CD4-positive, alpha-beta T cell treated with Interleukin-2 at 100 ng/mL for 4 hours (primary cell): ENCODE results near the gene AMPH.
"Not testable (repeated sequence)": the region's sequence is repeated elsewhere in the genome, so short reads cannot be mapped to it uniquely, and the experiment has no call there.

ENCODE experiments used
- DNase-seq: peaks from one replicate; pipeline ENCODE4 v3.0.0-alpha.2; 2020; ENCODE audit warnings: low spot score

The AMPH gene

GRCh38 chr7:38350777-38351176, 280.4 kb downstream of the AMPH start:
- not testable (repeated sequence) for DNase-seq

GRCh38 chr7:38349869-38350583, 281.1 kb downstream of the AMPH start:
- peak; percentile 76 for DNase-seq

- DNase-seq = peak; percentile 45
Observed at GRCh38 chr7:38349126-38349795, 281.9 kb downstream of the AMPH start.

GRCh38 chr7:38345299-38346172, 285.6 kb downstream of the AMPH start:
- peak; percentile 35 for DNase-seq

DNA sequence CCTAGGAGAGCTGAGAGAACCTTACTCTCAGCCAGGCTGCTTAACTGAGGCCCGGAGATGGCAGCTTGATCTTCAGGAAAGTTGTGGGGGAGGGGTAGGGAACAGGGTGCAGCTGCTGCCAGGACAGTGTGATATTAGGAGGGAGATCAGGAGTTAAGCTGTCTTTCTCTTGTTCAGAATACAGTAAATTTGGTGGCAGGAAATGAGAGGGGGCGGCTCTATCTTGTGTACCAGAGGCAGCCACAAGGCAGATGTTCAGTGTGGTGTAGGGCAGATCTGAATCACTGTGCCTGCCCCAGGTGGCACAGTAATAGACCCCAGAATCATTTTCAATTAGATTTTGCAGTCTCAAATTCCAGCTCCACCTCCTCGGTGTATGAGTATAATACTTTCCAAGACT, 286.4 kb downstream of the AMPH start:
- peak; percentile 50 for DNase-seq

DNA sequence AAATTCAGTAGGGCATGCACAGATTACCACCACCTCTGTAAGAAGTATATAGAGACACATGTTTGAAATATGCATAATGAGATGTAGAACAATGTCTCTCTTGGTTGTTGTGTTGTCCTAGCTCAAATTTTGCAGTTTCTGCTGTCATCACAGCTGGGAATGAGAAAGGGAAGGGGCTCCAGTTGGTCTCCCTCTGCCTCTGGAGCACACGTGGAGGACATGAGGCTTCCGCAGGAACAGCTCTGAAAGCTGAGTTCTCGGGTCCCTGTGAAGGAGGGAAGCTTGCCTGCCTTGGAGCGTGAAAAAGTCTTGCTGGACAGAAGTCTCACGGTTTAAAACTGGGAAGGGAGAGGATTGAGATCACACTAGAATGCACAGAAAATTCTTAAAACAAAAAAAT, 289.0 kb downstream of the AMPH start:
- not testable (repeated sequence) for DNase-seq

GRCh38 chr7:38341172-38341705, 289.9 kb downstream of the AMPH start:
- not testable (repeated sequence) for DNase-seq

GRCh38 chr7:38339953-38340819, 291.0 kb downstream of the AMPH start:
- DNase-seq = peak; percentile 41

DNA sequence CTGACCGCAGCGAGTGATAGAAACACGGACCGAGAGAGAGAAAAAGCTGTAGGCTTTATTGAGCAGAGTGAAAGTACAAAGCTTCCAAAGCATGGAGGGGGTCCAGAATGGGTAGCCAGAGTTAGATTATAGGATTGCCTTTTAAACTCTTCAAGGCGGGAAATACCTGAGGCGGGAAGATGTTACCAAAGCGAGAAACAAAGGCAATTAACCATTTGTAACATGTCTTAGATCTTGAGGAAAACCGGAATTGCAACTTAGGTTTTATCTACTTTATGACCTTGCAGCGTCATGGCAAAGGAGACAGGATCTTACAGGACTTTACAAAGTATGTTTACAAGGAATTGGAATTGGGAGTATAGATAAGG, 295.0 kb downstream of the AMPH start:
- not testable (repeated sequence) for DNase-seq

DNA sequence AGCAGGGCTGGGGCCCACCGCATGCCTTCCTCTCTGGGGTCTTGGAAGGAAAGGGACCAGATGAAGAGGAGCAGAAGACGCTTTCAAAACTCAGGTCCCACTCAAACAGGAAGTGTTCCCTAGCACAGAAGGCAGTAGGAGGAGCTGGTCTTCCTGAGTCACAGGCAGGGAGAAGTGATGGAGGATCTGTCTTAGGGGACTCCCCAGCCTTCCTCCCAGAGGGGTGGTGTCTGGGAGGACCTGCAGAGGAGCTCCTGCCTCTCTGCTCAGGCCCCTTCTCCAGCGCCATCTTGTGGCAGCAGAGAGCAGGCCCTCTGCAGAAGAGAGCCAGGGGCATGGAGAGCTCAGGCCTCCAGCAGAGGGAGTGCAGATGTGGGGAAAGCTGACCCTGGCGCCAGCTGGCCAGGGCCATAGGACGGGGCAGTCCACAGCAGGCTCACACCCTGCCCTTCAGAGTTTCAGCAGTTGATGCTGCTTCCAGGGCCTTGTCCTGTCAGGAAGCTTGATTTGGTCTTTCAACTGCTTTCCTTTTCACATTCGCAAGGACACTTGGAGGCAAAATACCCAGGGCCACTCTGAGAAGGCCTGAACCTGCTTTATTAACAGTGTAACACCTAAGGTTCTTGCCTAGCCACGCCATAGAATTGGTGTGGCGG, 295.6 kb downstream of the AMPH start:
- peak; percentile 87 for DNase-seq

- no peak for DNase-seq
Observed at GRCh38 chr7:38335128-38335491, 296.1 kb downstream of the AMPH start.

DNA sequence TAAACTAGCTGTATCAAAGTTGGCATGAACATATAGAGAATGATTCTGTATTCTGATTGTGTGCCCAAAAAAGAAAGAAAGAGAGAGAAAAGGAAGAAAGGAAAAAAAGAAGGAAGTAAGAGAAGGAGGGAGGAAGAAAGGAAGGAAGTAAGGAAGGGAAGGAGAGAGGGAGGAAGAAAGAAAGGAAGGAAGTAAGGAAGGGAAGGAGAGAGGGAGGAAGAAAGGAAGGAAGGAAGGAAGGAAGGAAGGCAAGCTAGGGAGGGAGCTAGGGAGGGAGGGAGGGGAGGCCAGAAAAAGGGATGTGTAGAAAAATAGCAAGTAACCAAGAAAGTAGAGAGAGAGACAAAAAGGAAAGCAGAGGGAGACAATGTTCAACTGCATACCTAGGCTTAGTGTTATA, 297.0 kb downstream of the AMPH start:
- DNase-seq = no peak
